ENCODE data around the gene PLA2R1. TPM values are rescaled to one million over a fixed set of nuclear protein-coding genes. Genes with fewer than 3 reads are reported as not detected.

PLA2R1 gene
- total and polyA plus RNA-seq, 2 donors (not counting 1 experiment from before 2014, with no cell fraction given) = 8.0 to 8.3 TPM

- DNase-seq (ENCODE audit: low read depth in 2 of 2) = no peak
- no peak overlapping the region for H3K4me2 ChIP-seq (ENCODE audit: extremely low read depth, insufficient read depth, low read length)
- H2AFZ ChIP-seq (ENCODE audit: low read length) = no peak overlapping the region
- peaks cover 12% of the 10 kb centered on the region for H3K27me3 ChIP-seq (ENCODE audit: control insufficient read depth, insufficient read depth, low read length)
- peaks cover 3% of the 10 kb centered on the region for H3K4me1 ChIP-seq (ENCODE audit: control insufficient read depth, extremely low read depth, insufficient read depth, low read length)
- H3K79me2 ChIP-seq (ENCODE audit: control insufficient read depth, insufficient read depth, low read length) = no peaks in the 10 kb centered on the region
- H3K4me3 ChIP-seq (replicated peaks in 1 of 4; ENCODE audit: control extremely low read depth in 1 of 4, insufficient read depth in 1 of 4, low read depth in 3 of 4, low read length in 4 of 4) = no peak overlapping the region
- H4K20me1 ChIP-seq (ENCODE audit: control insufficient read depth, extremely low read depth, insufficient read depth, low read length) = no peaks in the 10 kb centered on the region
- H3K9me3 ChIP-seq (ENCODE audit: control insufficient read depth, insufficient read depth, low read depth, low read length) = no peaks in the 10 kb centered on the region
- no peaks in the 10 kb centered on the region for H3K36me3 ChIP-seq (ENCODE audit: control insufficient read depth, insufficient read depth, low read length)
- TF ChIP-seq CTCF (conservative IDR thresholded peaks at IDR 0.05 in 1 of 2, IDR thresholded peaks at IDR 0.05 in 1 of 2; ENCODE audit: low read depth in 1 of 2, low read length in 2 of 2) (no peak), EZH2 (IDR thresholded peaks at IDR 0.05; ENCODE audit: low read length, missing control alignments) (no peak)
- no peak overlapping the region for H3K9ac ChIP-seq (ENCODE audit: insufficient read depth, low read length)
- H3K27ac ChIP-seq (ENCODE audit: insufficient read depth, low read length) = no peak overlapping the region
These were observed 156.3 kb downstream of the PLA2R1 start for GRCh38 chr2:159905926-159906714.

- Histone ChIP-seq H4K20me1 (ENCODE audit: control insufficient read depth, extremely low read depth, insufficient read depth, low read length) (no peaks in the 10 kb centered on the region), H2AFZ (ENCODE audit: low read length) (no peak overlapping the region), H3K4me3 (replicated peaks in 1 of 4; ENCODE audit: control extremely low read depth in 1 of 4, insufficient read depth in 1 of 4, low read depth in 3 of 4, low read length in 4 of 4) (no peak overlapping the region), H3K27ac (ENCODE audit: insufficient read depth, low read length) (no peak overlapping the region), H3K4me2 (ENCODE audit: extremely low read depth, insufficient read depth, low read length) (no peak overlapping the region), H3K9me3 (ENCODE audit: control insufficient read depth, insufficient read depth, low read depth, low read length) (no peaks in the 10 kb centered on the region), H3K27me3 (ENCODE audit: control insufficient read depth, insufficient read depth, low read length) (peaks cover 12% of the 10 kb centered on the region), H3K9ac (ENCODE audit: insufficient read depth, low read length) (no peak overlapping the region), H3K79me2 (ENCODE audit: control insufficient read depth, insufficient read depth, low read length) (no peaks in the 10 kb centered on the region), H3K4me1 (ENCODE audit: control insufficient read depth, extremely low read depth, insufficient read depth, low read length) (peaks cover 3% of the 10 kb centered on the region), H3K36me3 (ENCODE audit: control insufficient read depth, insufficient read depth, low read length) (no peaks in the 10 kb centered on the region)
- TF ChIP-seq EZH2 (IDR thresholded peaks at IDR 0.05; ENCODE audit: low read length, missing control alignments) (no peak), CTCF (conservative IDR thresholded peaks at IDR 0.05 in 1 of 2, IDR thresholded peaks at IDR 0.05 in 1 of 2; ENCODE audit: low read depth in 1 of 2, low read length in 2 of 2) (no peak)
- no peak for DNase-seq (ENCODE audit: low read depth in 2 of 2)
These were observed 157.5 kb downstream of the PLA2R1 start for GRCh38 chr2:159904959-159905305.

DNA sequence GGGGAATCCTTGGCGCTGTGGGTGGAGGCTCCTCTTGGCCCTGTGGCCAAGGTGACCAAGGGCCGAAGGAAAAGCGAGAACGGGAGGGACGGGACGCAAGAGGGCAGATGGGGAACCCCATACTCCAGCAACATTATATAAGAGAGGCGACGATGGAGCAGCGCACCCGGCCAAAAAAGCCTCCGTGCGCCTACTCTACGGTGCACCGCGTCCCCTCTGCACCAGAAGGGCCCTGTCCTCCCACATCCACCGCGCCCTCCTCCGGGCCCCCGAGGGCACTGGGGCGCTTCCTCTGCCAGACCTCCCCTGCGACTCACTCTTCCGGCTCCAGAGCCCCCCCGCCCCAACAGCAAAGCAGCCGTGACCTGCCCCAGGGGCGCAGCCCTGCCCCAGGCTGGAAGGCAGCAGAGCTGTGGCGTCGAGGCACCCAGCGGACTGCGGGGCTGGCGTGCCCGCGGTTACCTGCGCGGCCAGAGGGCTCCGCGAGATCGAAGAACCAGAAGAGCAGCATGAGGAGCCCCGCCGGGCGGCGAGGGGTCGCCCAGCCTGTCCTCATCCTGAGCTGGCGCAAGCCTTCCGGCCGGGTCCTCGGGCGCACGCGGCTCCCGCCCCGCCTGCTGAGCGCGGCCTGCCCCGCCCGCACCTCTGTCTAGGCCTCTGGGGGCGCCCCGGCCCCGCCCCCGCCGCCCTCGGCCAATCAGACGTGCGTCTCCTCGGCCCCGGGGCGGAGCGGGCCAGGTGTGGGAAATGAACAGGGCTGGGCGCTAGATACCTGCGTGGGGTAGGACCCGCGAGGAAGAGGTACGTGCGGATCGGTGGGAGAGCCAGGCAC lies 158.1 kb downstream of the PLA2R1 start, which contains the start of gene LY75:
Gene LY75 (minus strand): TSS at position 630 of the 832 bp plus-strand sequence.
- Histone ChIP-seq H3K4me3 (replicated peaks in 1 of 4; ENCODE audit: control extremely low read depth in 1 of 4, insufficient read depth in 1 of 4, low read depth in 3 of 4, low read length in 4 of 4) (peak within 1 kb of the TSS; percentile 28 to 55 (median 42)), H3K4me1 (ENCODE audit: control insufficient read depth, extremely low read depth, insufficient read depth, low read length) (peaks cover 3% of the 10 kb centered on the region), H3K79me2 (ENCODE audit: control insufficient read depth, insufficient read depth, low read length) (no peaks in the 10 kb centered on the region), H3K27me3 (ENCODE audit: control insufficient read depth, insufficient read depth, low read length) (peaks cover 12% of the 10 kb centered on the region), H3K9ac (ENCODE audit: insufficient read depth, low read length) (no peak within 1 kb of the TSS), H3K9me3 (ENCODE audit: control insufficient read depth, insufficient read depth, low read depth, low read length) (no peaks in the 10 kb centered on the region), H3K27ac (ENCODE audit: insufficient read depth, low read length) (no peak within 1 kb of the TSS), H2AFZ (ENCODE audit: low read length) (peak within 1 kb of the TSS; percentile 89), H4K20me1 (ENCODE audit: control insufficient read depth, extremely low read depth, insufficient read depth, low read length) (no peaks in the 10 kb centered on the region), H3K36me3 (ENCODE audit: control insufficient read depth, insufficient read depth, low read length) (no peaks in the 10 kb centered on the region), H3K4me2 (ENCODE audit: extremely low read depth, insufficient read depth, low read length) (peak within 1 kb of the TSS; percentile 86)
- DNase-seq (ENCODE audit: low read depth in 2 of 2) = no peak
- TF ChIP-seq EZH2 (IDR thresholded peaks at IDR 0.05; ENCODE audit: low read length, missing control alignments) (no peak), CTCF (conservative IDR thresholded peaks at IDR 0.05 in 1 of 2, IDR thresholded peaks at IDR 0.05 in 1 of 2; ENCODE audit: low read depth in 1 of 2, low read length in 2 of 2) (no peak)

All from fibroblast of lung (primary cell).